Vagina (tissue), 2 donors: ENCODE results near the gene MAP7.

Source experiments
- CTCF ChIP-seq, 3 experiments: fragments of 450-650 bp in 2 of 3; fragments of 200-600 bp in 1 of 3; sonication (generic) in 1 of 3; IDR thresholded peaks; one replicate each; pipeline ENCODE4 v1.5.1; 2017 to 2019; ENCODE audit warnings: antibody characterized with exemption in 3 of 3, mild to moderate bottlenecking in 2 of 3, moderate library complexity in 2 of 3
- POLR2A ChIP-seq, 2 donors: fragments of 450-650 bp; IDR thresholded peaks; one replicate each; pipeline ENCODE4 v1.6.1; 2017; ENCODE audit warnings: antibody characterized with exemption in 2 of 2, mild to moderate bottlenecking in 2 of 2, moderate library complexity in 2 of 2
- POLR2AphosphoS5 ChIP-seq, 2 donors: sonication (generic); formaldehyde crosslinking; IDR thresholded peaks; one replicate each; pipeline ENCODE4 v1.9.0; 2017; ENCODE audit warnings: antibody characterized with exemption in 2 of 2, mild to moderate bottlenecking in 2 of 2, low read depth in 1 of 2; ENCODE audit not compliant: insufficient read depth in 1 of 2

GRCh38 chr6:136446579-136447187, 103.5 kb downstream of the MAP7 start:
- TF ChIP-seq CTCF (IDR thresholded peaks at IDR 0.05) (no peak), POLR2AphosphoS5 (IDR thresholded peaks at IDR 0.05; ENCODE audit: insufficient read depth in 1 of 2, low read depth in 1 of 2) (no peak), POLR2A (IDR thresholded peaks at IDR 0.05) (no peak)
